Liver (tissue), 9 donors: Measurements from ENCODE around the gene EML2. TPM values are rescaled to one million over a fixed set of nuclear protein-coding genes. Genes with fewer than 3 reads are reported as not detected.

Source experiments
- DNase-seq: peaks from one replicate; pipeline ENCODE4 v3.0.0-alpha.2; 2017; ENCODE audit warnings: low spot score
- H3K27ac ChIP-seq, 2 donors: one replicate each; pipeline ENCODE4 v1.7.0; 2013; ENCODE audit warnings: inconsistent platforms in 2 of 2, low read length in 2 of 2, control low read depth in 1 of 2, low read depth in 1 of 2, mild to moderate bottlenecking in 1 of 2
- H3K27me3 ChIP-seq, 4 donors: one replicate each; pipeline versions ENCODE4 v1.6.1 to v1.7.0; 2013; ENCODE audit warnings: low read length in 3 of 4, inconsistent platforms in 1 of 4, mild to moderate bottlenecking in 1 of 4, moderate library complexity in 1 of 4; ENCODE audit not compliant: control insufficient read depth in 4 of 4, insufficient read depth in 4 of 4
- H3K36me3 ChIP-seq, 4 donors: one replicate each; pipeline versions ENCODE4 v1.6.1 to v1.7.0; 2013; ENCODE audit warnings: low read length in 3 of 4, mild to moderate bottlenecking in 3 of 4, low read depth in 1 of 4, moderate library complexity in 1 of 4; ENCODE audit not compliant: control insufficient read depth in 4 of 4, insufficient read depth in 3 of 4
- H3K4me1 ChIP-seq, 4 donors: one replicate each; pipeline versions ENCODE4 v1.6.1 to v1.7.0; 2013; ENCODE audit warnings: low read length in 3 of 4, mild to moderate bottlenecking in 3 of 4, moderate library complexity in 1 of 4; ENCODE audit not compliant: control insufficient read depth in 4 of 4, insufficient read depth in 4 of 4
- H3K4me3 ChIP-seq, 3 donors: one replicate each; pipeline versions ENCODE4 v1.6.1 to v1.7.0; 2013; ENCODE audit warnings: low read length in 3 of 3, control low read depth in 1 of 3, low read depth in 1 of 3, mild to moderate bottlenecking in 1 of 3
- H3K9ac ChIP-seq, 2 donors: one replicate each; pipeline ENCODE4 v1.7.0; 2013; ENCODE audit warnings: low read length in 2 of 2, mild to moderate bottlenecking in 2 of 2, moderate library complexity in 2 of 2, control low read depth in 1 of 2, low read depth in 1 of 2
- H3K9me3 ChIP-seq, 4 donors: one replicate each; pipeline versions ENCODE4 v1.6.1 to v1.7.0; 2013; ENCODE audit warnings: low read length in 3 of 4; ENCODE audit not compliant: control insufficient read depth in 4 of 4
- EGR1 ChIP-seq, 2 donors: IDR thresholded peaks; 2 replicates each; pipeline ENCODE4 v1.6.1; 2016 to 2018; ENCODE audit warnings: antibody characterized with exemption in 2 of 2, low read depth in 2 of 2
- FOXA1 ChIP-seq: IDR thresholded peaks from 2 replicates; pipeline ENCODE4 v1.6.1; 2016; ENCODE audit warnings: antibody characterized with exemption
- FOXA2 ChIP-seq: IDR thresholded peaks from 2 replicates; pipeline ENCODE4 v1.6.1; 2016; ENCODE audit warnings: antibody characterized with exemption
- GABPA ChIP-seq, 2 donors: IDR thresholded peaks in 1 of 2; conservative IDR thresholded peaks in 1 of 2; 2 replicates each; pipeline ENCODE4 v1.6.1; 2016; ENCODE audit warnings: antibody characterized with exemption in 2 of 2, mild to moderate bottlenecking in 1 of 2, moderate library complexity in 1 of 2
- HNF4A ChIP-seq, 2 donors: conservative IDR thresholded peaks; 2 replicates each; pipeline ENCODE4 v1.6.1; 2016; ENCODE audit warnings: antibody characterized with exemption in 2 of 2, mild to moderate bottlenecking in 2 of 2
- HNF4G ChIP-seq: IDR thresholded peaks from 2 replicates; pipeline ENCODE4 v1.6.1; 2016; ENCODE audit warnings: antibody characterized with exemption
- JUND ChIP-seq, 2 donors: IDR thresholded peaks; 2 replicates each; pipeline ENCODE4 v1.6.1; 2016; ENCODE audit warnings: antibody characterized with exemption in 2 of 2
- NR2F2 ChIP-seq: IDR thresholded peaks from 2 replicates; pipeline ENCODE4 v1.6.1; 2016; ENCODE audit warnings: antibody characterized with exemption
- RAD21 ChIP-seq, 2 donors: IDR thresholded peaks; 2 replicates each; pipeline ENCODE4 v1.6.1; 2016; ENCODE audit warnings: antibody characterized with exemption in 2 of 2, mild to moderate bottlenecking in 2 of 2
- RXRA ChIP-seq, 2 donors: IDR thresholded peaks; 2 replicates each; pipeline ENCODE4 v1.6.1; 2017 to 2018; ENCODE audit warnings: antibody characterized with exemption in 2 of 2, mild to moderate bottlenecking in 1 of 2
- SP1 ChIP-seq: IDR thresholded peaks from 2 replicates; pipeline ENCODE4 v1.6.1; 2018; ENCODE audit warnings: antibody characterized with exemption, mild to moderate bottlenecking
- TAF1 ChIP-seq: conservative IDR thresholded peaks from 2 replicates; pipeline ENCODE4 v1.6.1; 2016; ENCODE audit warnings: antibody characterized with exemption, mild to moderate bottlenecking
- YY1 ChIP-seq: IDR thresholded peaks from 2 replicates; pipeline ENCODE4 v1.6.1; 2016; ENCODE audit warnings: antibody characterized with exemption, mild to moderate bottlenecking
- whole genome bisulfite sequencing: extraction: QIAGEN DNeasy Blood & Tissue Kit; methylation state at CpG from one replicate; pipeline ENCODE4 v1.1.7; 2013; 5-methylcytosine and 5-hydroxymethylcytosine counted together
- polyA plus RNA-seq, 2 donors: library from polyadenylated mRNA; stranded (reverse) in 1 of 2; unstranded in 1 of 2; fragments of 200-250 nt in 1 of 2; fragments of >200 nt in 1 of 2; fragmentation: Nextera tagmentation in 1 of 2; extraction: Ambion mirVana in 1 of 2; gene quantifications; one replicate each; pipeline versions ENCODE4 v1.2.1 to v1.2.3, GENCODE V29; 2013 to 2015
- total RNA-seq, 2 donors: library from RNA; depleted of rRNA; stranded (reverse); fragments of >200 nt; gene quantifications; one replicate each; pipeline ENCODE4 v1.2.3, GENCODE V29; 2014
- TF ChIP-seq, protein P1 (sequence below): IDR thresholded peaks from 2 replicates; pipeline ENCODE4 v1.6.1; 2016; ENCODE audit warnings: antibody characterized with exemption
- TF ChIP-seq, protein P2 (sequence below): IDR thresholded peaks from 2 replicates; pipeline ENCODE4 v1.6.1; 2016; ENCODE audit warnings: antibody characterized with exemption, mild to moderate bottlenecking
- TF ChIP-seq, protein P3 (sequence below): IDR thresholded peaks from 2 replicates; pipeline ENCODE4 v1.6.1; 2016; ENCODE audit warnings: antibody characterized with exemption
- TF ChIP-seq, protein P4 (sequence below): IDR thresholded peaks from 2 replicates; pipeline ENCODE4 v1.6.1; 2016; ENCODE audit warnings: antibody characterized with exemption
- TF ChIP-seq, protein P5 (sequence below): fragments of 150-350 bp; IDR thresholded peaks from 2 replicates; pipeline ENCODE4 v1.5.1; 2017; ENCODE audit warnings: improper control_type of control experiment, low read depth, low read length; ENCODE audit not compliant: missing input control
- donor health status: healthy.
- donor health status: healthy.
- donor health status: healthy.
- donor health status: healthy.
- donor health status: healthy.

The EML2 gene
- total and polyA plus RNA-seq, 4 donors = 1.1 to 10.4 (median 9.0) TPM

DNA sequence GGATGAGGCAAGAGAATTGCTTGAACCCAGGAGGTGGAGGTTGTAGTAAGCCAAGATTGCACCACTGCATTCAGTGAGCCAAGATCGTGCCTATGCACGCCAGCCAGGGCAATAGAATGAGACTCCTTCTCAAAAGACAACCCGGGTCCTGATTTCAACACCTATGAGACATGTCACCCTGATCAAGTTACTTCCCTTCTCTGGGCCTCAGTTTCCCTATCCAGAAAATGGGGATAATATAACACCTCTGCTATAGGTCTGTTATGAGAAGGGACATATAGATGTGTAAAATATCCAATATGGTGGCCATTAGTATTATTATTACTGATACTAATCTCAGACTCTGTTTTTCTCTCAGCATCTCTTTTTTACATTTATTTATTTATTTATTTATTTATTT, 15.9 kb upstream of the EML2 start:
- no peaks in the 10 kb centered on the region for H3K36me3 ChIP-seq
- TF ChIP-seq EGR1 (IDR thresholded peaks at IDR 0.05; ENCODE audit: low read depth in 2 of 2) = no peak
- no peak for TF ChIP-seq NR2F2
- TF ChIP-seq GABPA (IDR thresholded peaks at IDR 0.05 in 1 of 2, conservative IDR thresholded peaks at IDR 0.05 in 1 of 2) = no peak
- TF ChIP-seq, protein P1, sequence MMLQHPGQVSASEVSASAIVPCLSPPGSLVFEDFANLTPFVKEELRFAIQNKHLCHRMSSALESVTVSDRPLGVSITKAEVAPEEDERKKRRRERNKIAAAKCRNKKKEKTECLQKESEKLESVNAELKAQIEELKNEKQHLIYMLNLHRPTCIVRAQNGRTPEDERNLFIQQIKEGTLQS = no peak
- TF ChIP-seq TAF1 = no peak
- no peak for TF ChIP-seq YY1
- TF ChIP-seq RAD21 (IDR thresholded peaks at IDR 0.05) = no peak
- TF ChIP-seq, protein P2, sequence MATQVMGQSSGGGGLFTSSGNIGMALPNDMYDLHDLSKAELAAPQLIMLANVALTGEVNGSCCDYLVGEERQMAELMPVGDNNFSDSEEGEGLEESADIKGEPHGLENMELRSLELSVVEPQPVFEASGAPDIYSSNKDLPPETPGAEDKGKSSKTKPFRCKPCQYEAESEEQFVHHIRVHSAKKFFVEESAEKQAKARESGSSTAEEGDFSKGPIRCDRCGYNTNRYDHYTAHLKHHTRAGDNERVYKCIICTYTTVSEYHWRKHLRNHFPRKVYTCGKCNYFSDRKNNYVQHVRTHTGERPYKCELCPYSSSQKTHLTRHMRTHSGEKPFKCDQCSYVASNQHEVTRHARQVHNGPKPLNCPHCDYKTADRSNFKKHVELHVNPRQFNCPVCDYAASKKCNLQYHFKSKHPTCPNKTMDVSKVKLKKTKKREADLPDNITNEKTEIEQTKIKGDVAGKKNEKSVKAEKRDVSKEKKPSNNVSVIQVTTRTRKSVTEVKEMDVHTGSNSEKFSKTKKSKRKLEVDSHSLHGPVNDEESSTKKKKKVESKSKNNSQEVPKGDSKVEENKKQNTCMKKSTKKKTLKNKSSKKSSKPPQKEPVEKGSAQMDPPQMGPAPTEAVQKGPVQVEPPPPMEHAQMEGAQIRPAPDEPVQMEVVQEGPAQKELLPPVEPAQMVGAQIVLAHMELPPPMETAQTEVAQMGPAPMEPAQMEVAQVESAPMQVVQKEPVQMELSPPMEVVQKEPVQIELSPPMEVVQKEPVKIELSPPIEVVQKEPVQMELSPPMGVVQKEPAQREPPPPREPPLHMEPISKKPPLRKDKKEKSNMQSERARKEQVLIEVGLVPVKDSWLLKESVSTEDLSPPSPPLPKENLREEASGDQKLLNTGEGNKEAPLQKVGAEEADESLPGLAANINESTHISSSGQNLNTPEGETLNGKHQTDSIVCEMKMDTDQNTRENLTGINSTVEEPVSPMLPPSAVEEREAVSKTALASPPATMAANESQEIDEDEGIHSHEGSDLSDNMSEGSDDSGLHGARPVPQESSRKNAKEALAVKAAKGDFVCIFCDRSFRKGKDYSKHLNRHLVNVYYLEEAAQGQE = no peak
- TF ChIP-seq, protein P3, sequence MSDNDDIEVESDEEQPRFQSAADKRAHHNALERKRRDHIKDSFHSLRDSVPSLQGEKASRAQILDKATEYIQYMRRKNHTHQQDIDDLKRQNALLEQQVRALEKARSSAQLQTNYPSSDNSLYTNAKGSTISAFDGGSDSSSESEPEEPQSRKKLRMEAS = no peak
- no peak for TF ChIP-seq RXRA (IDR thresholded peaks at IDR 0.05)
- TF ChIP-seq, protein P4, sequence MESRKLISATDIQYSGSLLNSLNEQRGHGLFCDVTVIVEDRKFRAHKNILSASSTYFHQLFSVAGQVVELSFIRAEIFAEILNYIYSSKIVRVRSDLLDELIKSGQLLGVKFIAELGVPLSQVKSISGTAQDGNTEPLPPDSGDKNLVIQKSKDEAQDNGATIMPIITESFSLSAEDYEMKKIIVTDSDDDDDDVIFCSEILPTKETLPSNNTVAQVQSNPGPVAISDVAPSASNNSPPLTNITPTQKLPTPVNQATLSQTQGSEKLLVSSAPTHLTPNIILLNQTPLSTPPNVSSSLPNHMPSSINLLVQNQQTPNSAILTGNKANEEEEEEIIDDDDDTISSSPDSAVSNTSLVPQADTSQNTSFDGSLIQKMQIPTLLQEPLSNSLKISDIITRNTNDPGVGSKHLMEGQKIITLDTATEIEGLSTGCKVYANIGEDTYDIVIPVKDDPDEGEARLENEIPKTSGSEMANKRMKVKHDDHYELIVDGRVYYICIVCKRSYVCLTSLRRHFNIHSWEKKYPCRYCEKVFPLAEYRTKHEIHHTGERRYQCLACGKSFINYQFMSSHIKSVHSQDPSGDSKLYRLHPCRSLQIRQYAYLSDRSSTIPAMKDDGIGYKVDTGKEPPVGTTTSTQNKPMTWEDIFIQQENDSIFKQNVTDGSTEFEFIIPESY = no peak
- no peak for TF ChIP-seq FOXA1
- TF ChIP-seq, protein P5, sequence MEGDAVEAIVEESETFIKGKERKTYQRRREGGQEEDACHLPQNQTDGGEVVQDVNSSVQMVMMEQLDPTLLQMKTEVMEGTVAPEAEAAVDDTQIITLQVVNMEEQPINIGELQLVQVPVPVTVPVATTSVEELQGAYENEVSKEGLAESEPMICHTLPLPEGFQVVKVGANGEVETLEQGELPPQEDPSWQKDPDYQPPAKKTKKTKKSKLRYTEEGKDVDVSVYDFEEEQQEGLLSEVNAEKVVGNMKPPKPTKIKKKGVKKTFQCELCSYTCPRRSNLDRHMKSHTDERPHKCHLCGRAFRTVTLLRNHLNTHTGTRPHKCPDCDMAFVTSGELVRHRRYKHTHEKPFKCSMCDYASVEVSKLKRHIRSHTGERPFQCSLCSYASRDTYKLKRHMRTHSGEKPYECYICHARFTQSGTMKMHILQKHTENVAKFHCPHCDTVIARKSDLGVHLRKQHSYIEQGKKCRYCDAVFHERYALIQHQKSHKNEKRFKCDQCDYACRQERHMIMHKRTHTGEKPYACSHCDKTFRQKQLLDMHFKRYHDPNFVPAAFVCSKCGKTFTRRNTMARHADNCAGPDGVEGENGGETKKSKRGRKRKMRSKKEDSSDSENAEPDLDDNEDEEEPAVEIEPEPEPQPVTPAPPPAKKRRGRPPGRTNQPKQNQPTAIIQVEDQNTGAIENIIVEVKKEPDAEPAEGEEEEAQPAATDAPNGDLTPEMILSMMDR = no peak
- TF ChIP-seq SP1 = no peak
- no peak for TF ChIP-seq JUND (IDR thresholded peaks at IDR 0.05)
- no peak for TF ChIP-seq HNF4A (conservative IDR thresholded peaks at IDR 0.05)
- no peak for TF ChIP-seq HNF4G

DNA sequence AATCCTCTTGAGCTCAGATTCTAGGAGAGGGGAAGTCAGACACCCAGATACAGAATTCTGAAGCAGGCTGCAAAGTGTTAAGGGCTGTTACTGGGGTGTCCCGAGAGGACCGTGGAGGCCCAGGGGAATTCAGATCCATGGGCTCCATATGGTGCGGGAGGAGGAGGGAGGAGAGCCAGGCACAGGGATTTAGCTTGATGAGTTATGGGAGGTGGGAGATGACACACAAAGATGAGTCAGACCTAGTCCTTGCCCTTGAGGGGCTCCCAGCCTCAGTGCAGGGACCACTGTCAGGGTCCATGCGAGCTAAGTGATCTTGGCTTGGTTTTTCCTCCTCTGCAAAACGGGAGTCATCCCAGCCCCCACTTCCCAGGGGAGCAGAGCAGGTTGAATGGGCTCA, 14.4 kb upstream of the EML2 start:
- no peaks in the 10 kb centered on the region for H3K9me3 ChIP-seq
- DNase-seq = no peak
- H3K27ac ChIP-seq = no peak overlapping the region
- no peak overlapping the region for H3K9ac ChIP-seq
- H3K27me3 ChIP-seq = no peaks in the 10 kb centered on the region
- H3K4me3 ChIP-seq = no peak overlapping the region
- no peaks in the 10 kb centered on the region for H3K4me1 ChIP-seq
- no peaks in the 10 kb centered on the region for H3K36me3 ChIP-seq
- WGBS = 62% methylated on average over 5 of the region's 5 CpGs
- TF ChIP-seq HNF4A (conservative IDR thresholded peaks at IDR 0.05) = no peak
- no peak for TF ChIP-seq GABPA (IDR thresholded peaks at IDR 0.05 in 1 of 2, conservative IDR thresholded peaks at IDR 0.05 in 1 of 2)
- no peak for TF ChIP-seq JUND (IDR thresholded peaks at IDR 0.05)
- TF ChIP-seq FOXA1 = no peak
- no peak for TF ChIP-seq NR2F2
- TF ChIP-seq TAF1 = no peak
- TF ChIP-seq, protein P1 = no peak
- TF ChIP-seq SP1 = no peak
- TF ChIP-seq, protein P5 = no peak
- no peak for TF ChIP-seq FOXA2
- TF ChIP-seq YY1 = no peak
- TF ChIP-seq, protein P4 = no peak
- no peak for TF ChIP-seq EGR1 (IDR thresholded peaks at IDR 0.05; ENCODE audit: low read depth in 2 of 2)
- TF ChIP-seq RXRA (IDR thresholded peaks at IDR 0.05) = no peak
- no peak for TF ChIP-seq RAD21 (IDR thresholded peaks at IDR 0.05)

More for the DNA sequence above, 15.9 kb upstream of the EML2 start:
- Histone ChIP-seq H3K27ac (no peak overlapping the region), H3K4me1 (no peaks in the 10 kb centered on the region), H3K27me3 (no peaks in the 10 kb centered on the region), H3K4me3 (no peak overlapping the region), H3K9me3 (no peaks in the 10 kb centered on the region), H3K9ac (no peak overlapping the region)
- DNase-seq = no peak
- 74% methylated on average over 3 of the region's 3 CpGs for WGBS
